Measurements from ENCODE around the gene SYT8.
"Not testable (repeated sequence)": the region's sequence is repeated elsewhere in the genome, so short reads cannot be mapped to it uniquely, and the experiment has no call there.

The SYT8 gene, protein sequence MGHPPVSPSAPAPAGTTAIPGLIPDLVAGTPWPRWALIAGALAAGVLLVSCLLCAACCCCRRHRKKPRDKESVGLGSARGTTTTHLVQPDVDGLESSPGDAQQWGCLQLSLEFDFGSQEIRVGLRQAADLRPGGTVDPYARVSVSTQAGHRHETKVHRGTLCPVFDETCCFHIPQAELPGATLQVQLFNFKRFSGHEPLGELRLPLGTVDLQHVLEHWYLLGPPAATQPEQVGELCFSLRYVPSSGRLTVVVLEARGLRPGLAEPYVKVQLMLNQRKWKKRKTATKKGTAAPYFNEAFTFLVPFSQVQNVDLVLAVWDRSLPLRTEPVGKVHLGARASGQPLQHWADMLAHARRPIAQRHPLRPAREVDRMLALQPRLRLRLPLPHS

DNA sequence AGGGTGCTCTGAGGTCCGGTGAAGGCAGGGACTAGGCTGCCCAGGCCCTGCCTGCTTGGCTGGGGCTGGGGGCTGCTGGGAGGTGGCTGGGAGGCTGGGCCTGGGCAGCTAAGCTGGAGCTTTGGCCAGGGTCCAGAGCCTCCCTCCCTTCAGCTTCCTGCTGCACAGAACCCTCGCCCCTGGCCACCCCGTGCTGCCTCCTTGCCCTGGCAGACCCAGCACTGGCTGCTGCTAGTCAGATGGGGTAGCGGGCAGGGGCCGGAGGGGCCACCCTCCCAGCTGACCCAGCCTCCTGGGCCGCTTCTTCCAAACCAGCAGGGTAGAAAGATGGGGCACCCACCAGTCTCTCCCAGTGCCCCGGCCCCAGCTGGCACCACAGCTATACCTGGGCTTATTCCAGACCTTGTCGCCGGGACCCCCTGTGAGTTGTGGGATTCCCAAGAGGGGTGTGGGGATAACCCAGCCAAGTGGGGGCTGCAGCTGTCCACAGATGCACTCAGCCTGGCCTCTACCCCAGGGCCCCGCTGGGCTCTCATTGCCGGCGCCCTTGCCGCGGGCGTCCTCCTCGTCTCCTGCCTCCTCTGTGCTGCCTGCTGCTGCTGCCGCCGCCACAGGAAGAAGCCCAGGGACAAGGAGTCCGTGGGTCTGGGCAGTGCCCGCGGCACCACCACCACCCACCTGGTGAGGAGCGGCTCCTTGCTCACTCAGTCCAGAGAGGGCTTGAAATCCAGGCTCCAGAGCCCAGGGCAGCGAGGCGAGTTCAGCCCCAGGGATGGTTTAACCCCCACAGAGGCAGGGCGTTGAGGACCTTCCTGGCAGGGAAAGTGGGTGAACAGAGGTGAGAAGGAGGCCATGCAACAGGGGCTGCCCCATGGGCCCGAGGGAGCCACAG is at the start of gene SYT8:
Gene SYT8 (plus strand): TSS at position 212 of the 892 bp plus-strand sequence. CDS start 116 bp downstream, at position 328.
- no peak for DNase-seq

DNA sequence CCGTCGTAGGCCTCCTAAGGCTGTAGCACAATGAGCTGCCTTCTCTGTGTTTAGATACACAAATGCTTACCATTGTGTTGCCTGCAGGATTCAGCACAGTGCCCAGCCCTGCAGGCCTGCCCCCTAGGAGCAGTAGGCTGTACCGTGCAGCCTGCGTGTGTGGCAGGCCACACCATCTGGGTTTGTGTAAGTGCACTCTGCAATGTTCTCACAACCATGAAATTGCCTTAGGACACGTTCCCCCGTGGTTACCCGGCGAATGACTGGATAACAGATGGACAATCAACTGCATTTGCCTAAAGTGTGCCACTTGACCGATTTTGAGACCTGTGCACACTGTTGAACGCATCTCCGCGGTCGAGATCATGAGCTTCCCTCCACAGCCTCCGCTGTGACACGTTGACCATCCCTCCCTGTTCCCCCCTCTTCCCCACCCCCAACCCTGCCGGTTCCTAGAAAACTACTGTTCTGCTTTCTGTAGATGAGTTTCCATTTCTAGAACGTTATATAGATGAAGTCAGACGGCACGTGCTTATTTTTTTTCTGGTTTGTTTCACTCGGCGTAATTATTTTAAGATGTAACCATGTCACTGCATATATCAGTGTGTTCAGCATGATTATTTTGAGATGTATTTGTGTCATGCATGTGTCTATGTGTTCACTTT is 48.9 kb upstream of the SYT8 start:
- DNase-seq: no peak

DNA sequence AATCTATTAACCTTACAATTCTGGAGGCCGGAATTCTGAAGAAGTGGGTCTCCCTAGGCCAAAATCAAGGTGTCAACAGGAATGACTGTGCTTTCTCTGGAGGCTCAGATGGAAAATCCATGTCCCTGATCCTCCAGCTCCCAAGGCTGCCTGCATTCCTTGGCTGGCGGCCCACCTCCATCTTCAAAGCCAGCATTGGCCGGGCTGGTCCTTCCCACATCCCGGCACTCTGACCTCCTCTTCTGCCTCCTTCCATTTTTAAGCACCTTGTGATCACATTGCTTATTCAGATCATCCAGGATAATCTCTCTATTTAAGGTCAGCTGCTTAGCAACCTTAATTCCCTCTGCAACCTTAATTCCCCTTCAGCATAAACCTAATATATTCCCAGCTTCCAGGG is 48.3 kb upstream of the SYT8 start:
- DNase-seq: no peak

DNA sequence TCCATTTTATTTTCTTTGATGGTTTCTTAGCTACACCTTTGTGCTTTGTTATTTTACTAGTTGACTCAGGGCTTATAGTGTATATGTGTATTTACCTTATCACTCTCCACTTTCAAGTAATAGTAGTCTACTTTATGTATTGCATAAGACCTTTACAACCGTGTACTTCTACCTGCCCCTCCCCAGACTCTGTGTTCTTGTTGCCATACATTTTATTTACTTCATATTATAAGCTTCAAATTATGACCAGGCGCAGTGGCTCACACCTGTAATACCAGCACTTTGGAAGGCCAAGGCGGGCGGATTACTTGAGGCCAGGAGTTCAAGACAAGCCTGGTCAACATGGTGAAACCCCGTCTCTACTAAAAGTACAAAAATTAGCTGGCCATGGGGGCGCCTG is 42.9 kb upstream of the SYT8 start:
- DNase-seq: no peak

DNA sequence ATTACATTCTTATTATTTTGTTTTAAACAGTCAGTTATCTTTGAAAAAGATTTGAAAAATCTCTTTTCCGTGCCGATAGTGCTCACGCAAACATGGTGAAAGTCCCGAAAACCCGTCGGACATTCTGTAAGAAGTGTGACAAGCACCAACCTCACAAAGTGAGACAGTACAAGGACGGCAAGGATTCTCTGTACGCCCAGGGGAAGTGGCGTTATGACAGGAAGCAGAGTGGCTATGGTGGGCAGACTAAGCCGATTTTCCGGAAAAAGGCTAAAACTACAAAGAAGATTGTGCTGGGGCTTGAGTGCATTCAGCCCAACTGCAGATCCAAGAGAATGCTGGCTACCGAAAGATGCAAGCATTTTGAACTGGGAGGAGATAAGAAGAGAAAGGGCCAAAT is 42.3 kb upstream of the SYT8 start:
- no peak for DNase-seq

DNA sequence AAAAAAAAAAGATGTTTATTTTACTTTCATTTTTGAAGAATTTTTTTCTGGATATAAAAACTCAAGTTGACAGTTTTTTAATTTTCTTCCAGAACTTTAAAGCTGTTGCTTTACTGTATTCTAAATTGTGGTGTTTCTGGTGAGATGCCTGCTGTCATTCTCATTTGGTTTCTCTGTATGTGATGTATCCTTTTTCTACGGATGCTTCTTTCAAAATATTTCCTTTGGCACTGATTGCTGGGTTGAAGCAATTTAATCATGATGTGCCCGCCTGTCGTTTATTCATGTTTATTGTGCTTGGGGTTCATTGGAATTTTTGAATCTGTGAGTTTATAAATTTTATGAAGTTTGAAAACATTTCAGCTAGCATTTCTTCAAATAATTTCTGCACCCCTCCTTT is 41.7 kb upstream of the SYT8 start:
- no peak for DNase-seq

DNA sequence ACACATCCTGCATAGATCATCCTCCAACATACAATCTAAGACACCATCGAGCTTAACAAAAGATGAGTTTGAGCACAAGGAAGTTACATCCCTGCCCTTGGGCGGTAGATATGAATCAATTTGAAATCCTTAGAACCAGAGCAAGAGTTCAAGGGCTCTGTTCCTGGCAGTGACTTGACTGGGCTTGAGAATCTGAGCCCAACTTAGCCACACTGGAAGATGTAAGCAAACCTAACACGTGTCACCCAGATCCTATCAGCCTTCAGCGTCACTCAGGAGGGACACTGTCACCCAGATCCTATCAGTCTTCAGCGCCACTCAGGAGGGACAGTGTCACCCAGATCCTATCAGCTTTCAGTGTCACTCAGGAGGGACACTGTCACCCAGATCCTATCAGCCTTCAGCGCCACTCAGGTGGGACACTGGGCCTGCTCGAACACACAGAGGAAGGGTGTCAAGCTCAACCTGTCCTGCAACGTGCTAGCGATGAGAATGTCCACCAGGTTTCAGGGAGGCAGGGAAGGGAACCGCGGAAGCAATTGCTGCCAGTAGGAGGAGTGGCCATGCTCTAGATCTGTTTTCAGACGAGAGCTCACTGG is 38.3 kb upstream of the SYT8 start:
- no peak for DNase-seq

DNA sequence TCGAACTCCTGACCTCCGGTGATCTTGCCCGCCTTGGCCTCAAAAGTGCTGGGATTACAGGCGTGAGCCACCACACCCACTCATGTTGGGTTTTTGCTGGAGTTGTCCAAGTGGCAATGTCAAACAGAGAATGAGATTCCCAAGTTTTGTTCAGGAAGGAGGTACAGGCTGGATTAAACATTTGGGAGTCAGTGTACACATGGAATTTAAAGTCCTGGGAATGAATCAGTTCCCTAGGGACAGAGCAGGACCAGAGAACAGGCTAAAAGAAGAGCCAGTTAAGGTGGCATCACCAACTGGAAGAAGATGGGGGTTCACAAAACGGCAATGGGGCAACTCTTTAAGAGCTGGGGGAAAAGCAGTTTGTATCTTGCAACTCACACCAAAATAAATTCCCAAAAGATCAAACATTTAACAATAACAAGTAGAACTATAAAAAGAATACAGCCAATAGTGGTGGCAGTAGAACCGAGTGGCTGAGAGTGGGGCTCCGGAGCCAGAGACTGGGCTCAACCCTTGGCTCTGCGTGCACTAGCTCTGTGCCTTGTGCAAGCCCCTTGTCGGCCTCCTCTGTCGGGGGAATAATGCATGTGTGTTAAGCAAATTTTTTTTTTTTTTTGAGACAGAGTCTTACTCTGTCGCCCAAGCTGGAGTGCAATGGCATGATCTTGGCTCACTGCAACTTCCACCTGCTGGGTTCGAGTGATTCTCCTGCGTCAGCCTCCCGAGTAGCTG is 37.2 kb upstream of the SYT8 start:
- DNase-seq: no peak

DNA sequence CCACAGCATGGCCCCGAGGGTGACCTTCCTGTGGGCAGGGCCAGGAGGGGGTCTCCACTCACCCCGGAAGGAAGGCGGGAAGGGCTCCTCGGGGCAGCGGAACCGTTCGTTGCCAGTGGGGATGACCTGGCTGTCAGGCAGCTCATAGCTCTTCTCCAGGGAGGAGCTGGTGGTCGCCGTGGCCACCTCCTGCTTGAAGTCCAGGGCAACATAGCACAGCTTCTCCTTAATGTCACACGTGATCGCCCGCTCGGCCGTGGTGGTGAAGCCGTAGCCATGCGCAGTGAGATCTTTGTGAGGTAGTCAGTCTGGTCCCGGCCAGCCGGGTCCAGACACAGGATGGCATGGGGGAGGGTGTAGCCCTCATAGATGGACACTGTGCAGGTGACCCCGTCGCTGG is 31.5 kb upstream of the SYT8 start:
- no peak for DNase-seq

DNA sequence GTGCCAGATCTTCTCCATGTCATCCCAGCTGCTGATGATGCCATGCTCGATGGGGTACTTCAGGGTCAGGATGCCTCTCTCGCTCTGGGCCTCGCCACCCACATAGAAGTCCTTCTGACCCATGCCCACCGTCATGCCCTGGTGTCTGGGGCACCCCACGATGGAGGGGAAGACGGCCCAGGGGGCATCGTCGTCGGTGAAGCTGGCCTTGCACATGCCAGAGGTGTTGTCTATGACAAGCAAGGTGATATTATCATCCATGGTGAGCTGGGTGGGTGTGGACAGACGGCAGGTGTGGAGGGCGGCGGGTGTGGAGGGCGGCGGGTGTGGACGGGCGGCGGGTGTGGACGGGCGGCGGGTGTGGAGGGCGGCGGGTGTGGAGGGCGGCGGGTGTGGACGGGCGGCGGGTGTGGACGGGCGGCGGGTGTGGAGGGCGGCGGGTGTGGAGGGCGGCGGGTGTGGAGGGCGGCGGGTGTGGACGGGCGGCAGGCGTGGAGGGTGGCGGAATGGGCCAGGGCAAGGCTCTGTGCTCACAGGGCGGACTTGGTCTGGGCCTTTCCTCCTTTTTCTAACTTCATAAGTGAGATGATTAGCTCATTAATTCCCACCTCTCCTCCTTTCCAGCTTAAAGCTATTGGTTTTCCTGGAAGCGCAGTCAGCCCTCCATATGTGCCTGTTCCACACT is 30.8 kb upstream of the SYT8 start:
- DNase-seq: not testable (repeated sequence)

DNA sequence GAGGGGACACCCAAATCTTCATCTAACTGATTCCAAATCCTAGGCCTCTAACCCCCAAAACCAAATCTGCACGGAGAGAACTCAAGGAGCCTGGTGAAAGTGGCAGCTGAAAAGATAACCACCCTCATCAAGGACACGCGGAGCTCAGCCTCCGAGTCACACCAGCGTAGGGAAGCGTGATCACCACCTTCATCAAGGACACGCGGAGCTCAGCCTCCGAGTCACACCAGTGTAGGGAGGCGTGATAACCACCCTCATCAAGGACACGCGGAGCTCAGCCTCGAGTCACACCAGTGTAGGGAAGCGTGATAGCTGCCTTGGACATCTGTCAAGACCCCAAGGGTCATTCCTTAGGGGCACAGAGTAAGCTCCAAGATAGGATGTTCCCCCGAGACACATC is 29.3 kb upstream of the SYT8 start:
- DNase-seq: no peak

DNA sequence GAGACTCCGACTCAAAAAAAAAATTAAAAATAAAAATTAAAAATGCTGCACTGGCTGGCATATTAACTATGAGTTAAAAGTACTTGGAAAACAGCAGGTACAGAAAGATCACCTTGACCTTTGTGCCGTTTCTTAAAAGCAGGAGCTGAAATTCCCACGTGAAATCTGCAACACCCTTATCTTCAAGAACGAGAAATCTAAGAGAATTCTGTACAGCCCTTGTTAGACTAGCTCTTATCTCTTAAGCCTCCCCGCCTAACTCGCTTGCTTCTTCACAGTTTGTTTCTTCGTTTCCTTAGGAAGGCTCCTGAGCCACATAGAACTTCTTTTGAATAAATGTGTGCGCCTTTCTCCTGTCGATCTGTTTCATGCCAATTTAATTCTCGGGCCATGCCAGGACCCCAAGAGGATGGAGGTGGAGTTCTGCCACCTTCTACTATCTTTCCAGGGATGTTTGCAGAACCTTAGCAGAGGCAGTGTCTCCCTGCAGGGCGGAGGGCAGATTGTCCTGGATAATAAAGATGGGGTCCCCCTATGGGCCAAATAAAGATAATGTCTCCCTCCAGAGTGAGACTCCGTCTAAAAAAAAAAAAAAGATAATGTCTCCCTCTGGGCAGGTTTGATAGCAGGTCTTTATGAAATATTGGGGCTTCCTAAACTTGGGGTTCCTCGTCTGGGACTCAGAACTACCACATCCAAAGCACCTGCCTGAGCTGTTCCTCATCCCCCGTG is 27.4 kb upstream of the SYT8 start:
- no peak for DNase-seq

DNA sequence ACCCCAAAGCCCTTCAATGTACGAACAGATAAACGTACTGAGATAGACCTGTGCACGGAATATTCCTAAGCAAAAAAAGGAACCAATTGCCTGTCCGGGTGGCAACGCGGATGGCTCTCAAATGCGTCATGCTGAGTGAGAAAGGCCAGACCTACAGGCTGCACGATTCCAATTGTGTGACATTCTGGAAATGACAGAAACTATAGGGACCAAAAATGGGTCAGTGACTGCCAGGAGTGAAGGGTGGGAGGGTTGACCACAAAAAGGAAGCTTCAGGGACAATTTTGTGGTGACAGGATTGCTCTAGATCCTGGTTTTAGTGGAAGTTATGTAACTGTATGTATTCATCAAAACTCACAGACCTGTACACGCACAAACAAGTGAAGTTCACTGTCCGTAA is 24.0 kb upstream of the SYT8 start:
- no peak for DNase-seq

DNA sequence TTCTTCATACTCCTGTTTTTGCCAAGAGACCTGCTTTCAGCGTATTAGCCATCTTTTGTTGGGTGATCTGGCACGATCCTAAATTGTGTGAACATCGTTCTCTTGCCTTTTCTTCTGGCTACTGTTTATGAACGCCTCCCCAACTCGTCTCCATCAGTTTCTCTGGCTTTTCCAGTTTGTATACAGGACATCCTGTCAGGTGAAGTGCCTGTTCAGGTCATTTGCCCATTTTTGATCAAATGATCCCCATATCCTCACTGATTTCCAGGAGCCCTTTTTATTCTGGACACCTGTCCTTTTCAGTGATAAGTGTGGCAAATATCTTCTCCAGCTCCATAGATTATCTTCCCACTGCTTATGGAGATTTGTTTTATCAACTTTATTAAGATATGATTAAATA is 22.5 kb upstream of the SYT8 start:
- DNase-seq: no peak

DNA sequence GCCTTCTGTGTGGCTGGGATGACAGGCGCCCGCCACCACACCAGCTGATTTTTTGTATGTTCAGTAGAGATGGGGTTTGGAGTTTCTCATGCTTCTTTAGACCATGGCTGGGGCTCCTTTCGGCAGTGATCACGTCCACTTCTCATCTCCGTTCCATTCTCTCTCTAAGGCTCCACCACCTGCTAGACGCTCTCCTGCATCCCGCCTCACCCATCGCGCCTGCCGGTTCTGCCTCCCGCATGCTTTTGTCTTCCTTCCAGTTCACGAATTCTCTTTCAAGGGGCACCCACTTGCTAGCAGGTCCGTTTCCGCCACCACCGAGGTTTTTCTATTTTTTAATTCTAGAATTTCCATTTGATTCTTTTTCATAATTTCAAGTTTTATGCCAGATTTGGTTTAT is 22.0 kb upstream of the SYT8 start:
- DNase-seq: no peak

DNA sequence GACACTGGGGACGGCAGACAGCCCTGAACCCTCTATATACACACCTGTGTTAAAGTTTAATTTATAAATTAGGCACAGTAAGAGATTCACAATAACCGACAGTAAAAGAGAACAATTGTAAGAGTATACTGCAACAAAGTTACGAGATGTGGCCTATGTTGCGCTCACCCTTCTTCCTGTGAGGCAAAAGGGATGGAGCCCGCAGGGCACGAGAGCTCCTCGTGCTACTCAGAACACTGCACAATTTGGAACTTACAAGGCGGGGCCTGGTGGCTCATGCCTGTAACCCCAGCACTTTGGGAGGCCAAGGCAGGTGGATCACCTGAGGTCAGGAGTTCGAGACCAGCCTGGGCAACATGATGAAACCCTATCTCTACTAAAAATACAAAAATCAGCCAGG is 21.4 kb upstream of the SYT8 start:
- DNase-seq: not testable (repeated sequence)

DNA sequence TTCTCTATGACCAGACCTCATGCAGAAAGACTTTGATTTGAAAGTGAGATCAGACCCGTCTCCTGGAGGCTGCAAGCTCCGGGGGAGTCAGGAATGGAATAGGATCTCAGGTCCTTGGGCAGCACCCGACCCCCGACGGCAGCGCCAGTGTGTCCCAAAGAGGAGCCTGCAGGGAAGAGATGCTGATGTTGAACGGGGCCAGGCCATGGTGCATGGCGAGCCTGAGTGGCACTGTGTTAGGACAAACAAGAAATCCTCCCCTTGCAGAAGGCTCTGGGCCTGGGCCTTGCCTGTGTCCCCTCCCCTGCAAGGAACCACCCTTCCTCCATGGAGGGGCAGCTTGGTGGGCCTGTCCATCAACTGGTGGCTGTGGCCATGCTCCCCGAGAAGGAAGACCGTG is 20.1 kb upstream of the SYT8 start:
- DNase-seq: no peak

DNA sequence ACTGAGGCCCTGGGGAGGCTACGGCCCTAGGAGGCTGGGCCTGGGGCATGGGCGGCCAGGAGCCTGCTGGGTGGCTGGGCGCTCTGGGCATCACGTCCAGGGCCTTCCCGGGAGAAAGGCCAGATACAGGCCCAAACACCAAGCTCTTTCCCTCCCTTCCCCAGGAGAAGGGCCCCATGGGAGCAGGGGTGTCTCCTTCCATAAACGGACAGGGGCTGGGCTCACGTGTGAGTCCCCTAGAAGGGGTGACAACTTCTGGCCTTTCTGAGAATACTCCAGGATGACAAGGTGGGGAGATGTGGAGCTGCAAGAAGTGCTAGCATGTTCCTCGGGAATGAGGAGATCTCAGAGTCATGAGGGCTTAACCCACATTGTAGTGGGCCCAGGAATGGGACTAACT is 19.5 kb upstream of the SYT8 start:
- DNase-seq: no peak

DNA sequence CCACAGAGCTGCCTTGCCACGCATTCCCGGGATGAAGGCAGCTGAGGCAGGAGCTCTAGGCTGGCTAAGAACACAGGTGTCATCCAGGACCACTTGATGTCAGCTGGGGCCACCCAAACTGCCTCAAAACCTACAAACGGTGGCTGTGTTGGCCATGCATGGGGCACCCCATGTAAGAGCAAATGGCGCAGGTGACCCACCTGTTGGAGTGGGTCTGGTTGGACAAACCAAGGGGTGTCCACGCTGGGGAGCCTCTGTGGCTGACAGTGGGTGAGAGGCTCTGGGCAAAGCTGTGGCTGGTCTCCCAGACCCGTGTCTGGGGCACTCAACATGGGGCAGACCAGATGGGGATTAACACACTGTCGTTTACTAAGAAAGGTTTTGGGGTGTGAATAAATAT is 19.0 kb upstream of the SYT8 start:
- DNase-seq: no peak

DNA sequence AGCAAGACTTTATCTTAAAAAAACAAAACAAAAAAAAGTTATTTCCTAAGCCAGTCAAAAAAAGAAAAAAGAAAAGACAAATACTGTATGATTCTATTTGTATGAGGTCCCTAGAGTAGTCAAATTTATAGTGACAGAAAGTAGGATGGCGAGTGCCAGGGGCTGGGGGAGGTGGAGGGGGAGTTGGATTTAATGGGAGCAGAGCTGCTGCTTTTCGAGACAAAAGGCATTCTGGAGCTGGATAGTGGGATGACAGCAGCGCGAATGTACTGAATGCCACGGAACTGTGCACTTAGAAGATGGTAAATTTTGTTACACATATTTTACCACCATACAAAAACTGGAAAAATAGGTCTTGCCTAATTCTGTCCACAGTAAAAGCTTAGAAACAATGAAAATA is 17.8 kb upstream of the SYT8 start:
- no peak for DNase-seq

DNA sequence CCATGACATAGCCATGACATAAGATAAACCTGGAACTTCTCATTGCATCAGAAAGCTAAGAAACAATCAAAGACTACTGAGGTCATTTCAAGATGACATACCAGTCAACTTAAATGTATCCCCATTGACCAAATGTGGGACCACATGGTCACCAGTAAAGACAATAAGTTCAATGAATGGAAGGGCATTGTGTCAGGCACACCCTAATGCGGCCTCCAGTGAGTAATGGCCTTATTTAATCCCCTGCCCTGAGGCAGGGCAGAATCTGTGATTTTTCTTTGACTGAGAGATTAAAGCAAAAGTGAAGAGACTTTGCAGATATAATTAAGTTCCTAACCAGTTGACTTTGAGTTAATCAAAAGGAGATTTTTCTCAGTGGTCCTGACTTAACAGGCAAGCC is 17.3 kb upstream of the SYT8 start:
- DNase-seq: no peak

Measured in NCI-H187 (cell line).